Stimulated activated naive CD8-positive, alpha-beta T cell treated with anti-CD3 and anti-CD28 coated beads, Interleukin-15, amount 100 ng/mL, for 72 hours (primary cell): ENCODE measurements around the gene LRP1-AS.

ENCODE experiments used
- ATAC-seq: fragments of 150-1000 bp; cut with Tn5 transposase; 2 replicates; pipeline ENCODE4 v1.10.0; 2021; ENCODE audit warnings: mild to moderate bottlenecking, moderate library complexity
- DNase-seq, 2 donors: peaks; one replicate each; pipeline ENCODE4 v3.0.0; 2021 to 2022
- H3K27ac Mint-ChIP-seq, 2 donors: one replicate each; pipeline ENCODE4 v1.8.0; 2022; ENCODE audit warnings: mild to moderate bottlenecking in 2 of 2, mixed read lengths in 2 of 2, moderate library complexity in 2 of 2
- H3K27me3 Mint-ChIP-seq: one replicate; pipeline ENCODE4 v1.8.0; 2022; ENCODE audit warnings: mixed read lengths
- H3K4me1 Mint-ChIP-seq: one replicate; pipeline ENCODE4 v1.8.0; 2022; ENCODE audit warnings: mild to moderate bottlenecking, mixed read lengths
- H3K4me3 Mint-ChIP-seq, 2 donors: one replicate each; pipeline ENCODE4 v1.8.0; 2022; ENCODE audit warnings: mild to moderate bottlenecking in 2 of 2, mixed read lengths in 2 of 2, moderate library complexity in 1 of 2
- H3K9me3 Mint-ChIP-seq, 2 donors: one replicate each; pipeline ENCODE4 v1.8.0; 2022; ENCODE audit warnings: mixed read lengths in 2 of 2

LRP1-AS gene

GRCh38 chr12:57109207-57110103, 38.0 kb downstream of the LRP1-AS start:
- Mint-ChIP-seq H3K4me1 (peaks cover 72% of the 10 kb centered on the region), H3K27ac (peak overlapping the region in 1 of 2 donors; percentile 95), H3K9me3 (no peaks in the 10 kb centered on the region), H3K4me3 (peak overlapping the region; percentile 85 to 92), H3K27me3 (no peaks in the 10 kb centered on the region)
- DNase-seq (no peak), ATAC-seq (no peak)

DNA sequence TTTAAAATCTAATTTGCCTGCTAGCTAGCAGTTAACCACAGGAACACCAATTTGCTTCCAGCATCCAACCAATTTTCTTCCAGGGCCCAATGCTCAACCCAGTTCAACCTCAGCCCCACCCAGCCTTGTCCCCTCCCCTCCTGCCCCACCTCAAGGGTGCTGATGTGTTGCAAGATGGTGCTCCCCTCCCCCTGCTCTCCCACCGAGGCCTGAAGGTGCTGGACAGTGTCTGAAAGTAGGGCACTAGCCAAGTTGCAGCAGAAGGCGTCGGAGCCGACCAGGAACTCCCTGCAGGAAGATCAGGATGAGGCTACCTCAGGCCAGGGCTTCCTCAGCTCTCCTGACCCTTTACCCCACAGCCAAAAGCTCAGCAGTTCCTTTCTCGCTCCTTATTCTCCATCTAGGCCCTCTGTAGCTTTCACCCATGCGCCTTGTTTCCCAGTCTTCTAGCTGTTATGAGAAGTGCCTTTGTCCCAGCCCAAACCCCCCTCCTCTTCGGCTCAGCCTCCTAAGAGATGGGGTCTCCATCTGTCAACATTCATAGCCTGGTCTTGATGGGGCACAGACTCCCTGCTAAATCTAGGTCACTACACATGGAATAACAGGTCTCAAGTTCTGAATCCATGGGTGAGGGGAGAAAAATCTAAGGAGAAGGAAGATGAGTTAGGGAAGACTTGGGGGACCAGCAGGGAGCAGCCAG, 39.8 kb downstream of the LRP1-AS start:
- Mint-ChIP-seq H3K4me1 (peaks cover 83% of the 10 kb centered on the region), H3K27me3 (no peaks in the 10 kb centered on the region), H3K9me3 (no peaks in the 10 kb centered on the region), H3K27ac (peak overlapping the region; percentile 61 to 75), H3K4me3 (peak overlapping the region in 1 of 2 donors; percentile 35)
- ATAC-seq (no peak), DNase-seq (no peak)

- Mint-ChIP-seq H3K4me1 (peaks cover 88% of the 10 kb centered on the region), H3K9me3 (no peaks in the 10 kb centered on the region), H3K4me3 (no peak overlapping the region), H3K27me3 (no peaks in the 10 kb centered on the region), H3K27ac (peak overlapping the region; percentile 84 to 87)
- ATAC-seq (no peak), DNase-seq (no peak)
These were observed 41.3 kb downstream of the LRP1-AS start for GRCh38 chr12:57106021-57106708.

GRCh38 chr12:57105011-57105753, 42.2 kb downstream of the LRP1-AS start:
- H3K4me1 Mint-ChIP-seq, result peaks cover 96% of the 10 kb centered on the region
- H3K27ac Mint-ChIP-seq, result peak overlapping the region; percentile 85 to 97
- H3K4me3 Mint-ChIP-seq, result peak overlapping the region in 1 of 2 donors; percentile 43
- no peaks in the 10 kb centered on the region for H3K9me3 Mint-ChIP-seq
- DNase-seq, result no peak
- no peak for ATAC-seq
- no peaks in the 10 kb centered on the region for H3K27me3 Mint-ChIP-seq

- H3K27me3 Mint-ChIP-seq, result no peaks in the 10 kb centered on the region
- ATAC-seq, result no peak
- peak overlapping the region in 1 of 2 donors; percentile 85 for H3K27ac Mint-ChIP-seq
- peaks cover 96% of the 10 kb centered on the region for H3K4me1 Mint-ChIP-seq
- H3K9me3 Mint-ChIP-seq, result no peaks in the 10 kb centered on the region
- peak overlapping the region in 1 of 2 donors; percentile 5 for H3K4me3 Mint-ChIP-seq
- DNase-seq, result no peak
These were observed 43.0 kb downstream of the LRP1-AS start for GRCh38 chr12:57104292-57104910.

DNA sequence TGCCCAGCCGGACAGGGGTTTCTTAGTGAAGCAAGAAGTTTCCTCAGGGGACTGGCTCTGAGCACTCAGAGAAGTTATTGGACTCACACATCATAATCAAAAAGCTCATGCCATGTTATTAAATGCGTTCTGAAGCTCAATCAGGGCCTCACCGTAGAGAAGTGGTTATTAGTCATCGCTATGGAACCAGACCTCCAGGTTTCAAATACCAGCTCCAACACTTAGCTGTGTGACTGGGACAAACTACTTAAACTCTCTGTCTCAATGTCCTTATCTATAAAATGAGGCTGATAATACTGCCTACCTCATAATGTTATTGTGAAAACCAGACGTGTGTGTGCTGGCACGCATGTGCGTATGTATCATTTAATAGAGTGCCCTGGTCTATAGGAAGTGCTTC, 43.6 kb downstream of the LRP1-AS start:
- peak overlapping the region in 1 of 2 donors; percentile 50 for H3K4me3 Mint-ChIP-seq
- H3K9me3 Mint-ChIP-seq, result no peaks in the 10 kb centered on the region
- DNase-seq, result no peak
- H3K4me1 Mint-ChIP-seq, result peaks cover 97% of the 10 kb centered on the region
- no peak for ATAC-seq
- H3K27me3 Mint-ChIP-seq, result no peaks in the 10 kb centered on the region
- H3K27ac Mint-ChIP-seq, result no peak overlapping the region

DNA sequence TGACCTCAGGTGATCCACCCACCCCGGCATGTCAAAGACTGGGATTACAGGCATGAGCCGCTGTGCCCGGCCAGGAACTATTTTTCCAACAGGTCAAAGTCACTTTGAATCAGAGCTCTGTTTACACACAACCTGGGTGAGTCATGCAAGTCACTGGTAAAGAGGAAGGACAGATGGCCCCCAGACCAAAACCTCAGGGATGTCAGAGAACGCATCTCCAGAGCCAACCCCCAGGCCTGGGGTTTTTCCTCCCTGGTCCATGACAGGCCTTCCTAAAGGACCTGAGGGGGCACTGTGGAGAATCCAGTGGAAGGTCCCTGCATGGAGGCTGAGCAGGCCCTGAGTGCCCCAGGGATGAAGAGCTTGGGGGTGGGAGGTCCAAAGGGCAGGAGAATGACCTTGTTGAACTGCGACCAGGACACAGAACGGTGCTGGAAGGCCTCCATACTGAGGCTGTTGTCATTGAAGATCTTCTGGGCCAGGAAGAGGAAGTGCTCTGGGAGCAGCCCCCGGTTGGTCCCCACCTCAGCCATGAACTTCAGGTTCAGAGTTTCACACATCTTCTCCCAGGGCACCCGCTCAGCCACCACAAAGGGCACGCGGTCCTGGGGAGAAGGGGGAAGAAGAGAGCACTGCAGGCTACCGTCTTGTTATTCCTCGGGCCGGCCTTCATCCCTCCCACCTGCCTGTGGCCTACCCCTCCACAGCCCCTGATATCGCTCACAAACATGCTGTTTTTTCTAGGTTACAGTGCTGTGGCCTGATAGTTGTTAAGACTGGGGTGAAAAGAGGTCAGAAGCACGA, 45.3 kb downstream of the LRP1-AS start:
- Mint-ChIP-seq H3K4me3 (peak overlapping the region; percentile 2 to 40), H3K27ac (peak overlapping the region; percentile 49 to 87), H3K4me1 (peaks cover 89% of the 10 kb centered on the region), H3K9me3 (no peaks in the 10 kb centered on the region), H3K27me3 (no peaks in the 10 kb centered on the region)
- ATAC-seq (peak; percentile 26), DNase-seq (no peak)

DNA sequence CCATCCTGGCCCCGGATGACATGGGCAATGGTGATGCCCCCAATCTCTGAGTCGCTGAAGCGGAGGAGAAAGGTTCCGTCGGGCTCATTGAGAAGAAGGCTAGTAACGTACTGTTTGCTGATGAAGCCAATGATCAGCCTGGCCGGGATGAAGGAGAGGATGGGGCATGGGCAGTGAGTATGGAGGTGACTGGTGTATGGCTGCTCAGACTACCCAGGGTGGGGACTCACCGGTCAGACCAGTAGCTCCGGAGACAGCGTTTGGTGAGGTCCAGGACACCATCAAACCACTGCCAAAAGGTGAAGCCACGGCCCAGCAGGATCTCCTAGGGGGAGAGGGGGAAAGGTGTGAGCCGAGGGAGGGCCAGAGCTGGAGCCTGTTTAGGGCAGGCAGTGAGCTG, 47.7 kb downstream of the LRP1-AS start:
- Mint-ChIP-seq H3K4me3 (no peak overlapping the region), H3K27ac (peak overlapping the region; percentile 36 to 54), H3K4me1 (peaks cover 89% of the 10 kb centered on the region), H3K9me3 (no peaks in the 10 kb centered on the region), H3K27me3 (no peaks in the 10 kb centered on the region)
- ATAC-seq, result no peak
- DNase-seq, result no peak

- no peaks in the 10 kb centered on the region for H3K27me3 Mint-ChIP-seq
- no peak for ATAC-seq
- H3K27ac Mint-ChIP-seq, result peak overlapping the region; percentile 36 to 54
- no peak overlapping the region for H3K4me3 Mint-ChIP-seq
- DNase-seq, result no peak
- no peaks in the 10 kb centered on the region for H3K9me3 Mint-ChIP-seq
- H3K4me1 Mint-ChIP-seq, result peaks cover 89% of the 10 kb centered on the region
These were observed 48.2 kb downstream of the LRP1-AS start for GRCh38 chr12:57099047-57099714.

- Mint-ChIP-seq H3K9me3 (no peaks in the 10 kb centered on the region), H3K27ac (peak overlapping the region in 1 of 2 donors; percentile 8), H3K27me3 (no peaks in the 10 kb centered on the region), H3K4me3 (no peak overlapping the region), H3K4me1 (peaks cover 89% of the 10 kb centered on the region)
- DNase-seq (no peak), ATAC-seq (no peak)
These were observed 48.9 kb downstream of the LRP1-AS start for GRCh38 chr12:57098546-57098945.

GRCh38 chr12:57097554-57097835, 49.9 kb downstream of the LRP1-AS start:
- no peak overlapping the region for H3K27ac Mint-ChIP-seq
- H3K4me1 Mint-ChIP-seq, result peaks cover 91% of the 10 kb centered on the region
- no peaks in the 10 kb centered on the region for H3K27me3 Mint-ChIP-seq
- DNase-seq, result no peak
- no peak overlapping the region for H3K4me3 Mint-ChIP-seq
- ATAC-seq, result no peak
- H3K9me3 Mint-ChIP-seq, result no peaks in the 10 kb centered on the region

GRCh38 chr12:57096748-57097553, 50.5 kb downstream of the LRP1-AS start:
- Mint-ChIP-seq H3K27ac (peak overlapping the region; percentile 9 to 94), H3K4me3 (no peak overlapping the region), H3K4me1 (peaks cover 91% of the 10 kb centered on the region), H3K9me3 (no peaks in the 10 kb centered on the region), H3K27me3 (no peaks in the 10 kb centered on the region)
- no peak for ATAC-seq
- no peak for DNase-seq

- ATAC-seq, result no peak
- Mint-ChIP-seq H3K4me1 (peaks cover 91% of the 10 kb centered on the region), H3K9me3 (no peaks in the 10 kb centered on the region), H3K27me3 (no peaks in the 10 kb centered on the region), H3K27ac (peak overlapping the region; percentile 81 to 94), H3K4me3 (no peak overlapping the region)
- DNase-seq, result no peak
These were observed 51.3 kb downstream of the LRP1-AS start for GRCh38 chr12:57096099-57096572.
